Stimulated activated CD4-positive, alpha-beta T cell treated with anti-CD3 and anti-CD28 coated beads, Interleukin-2, amount 100 ng/mL, for 48 hours (primary cell): Measurements from ENCODE around the gene ZBTB25.

Source experiments
- DNase-seq, 2 donors: peaks; one replicate each; pipeline ENCODE4 v3.0.0-alpha.2; 2020

The ZBTB25 gene

GRCh38 chr14:64438181-64438841 lies 65.3 kb downstream of the ZBTB25 start:
- DNase-seq, result no peak

- no peak for DNase-seq
Measured at GRCh38 chr14:64434528-64434927, 69.1 kb downstream of the ZBTB25 start.

- DNase-seq, result no peak
Measured at GRCh38 chr14:64423987-64424386, 79.7 kb downstream of the ZBTB25 start.

GRCh38 chr14:64422756-64423155 lies 80.9 kb downstream of the ZBTB25 start:
- no peak for DNase-seq

GRCh38 chr14:64422005-64422404 lies 81.6 kb downstream of the ZBTB25 start:
- no peak for DNase-seq

GRCh38 chr14:64421166-64421565 lies 82.5 kb downstream of the ZBTB25 start:
- no peak for DNase-seq

GRCh38 chr14:64419003-64419402 lies 84.6 kb downstream of the ZBTB25 start:
- DNase-seq, result no peak

GRCh38 chr14:64417771-64418125 lies 85.9 kb downstream of the ZBTB25 start:
- DNase-seq, result no peak

GRCh38 chr14:64417055-64417770 lies 86.4 kb downstream of the ZBTB25 start:
- DNase-seq, result no peak

- DNase-seq, result no peak
Measured at GRCh38 chr14:64416348-64416932, 87.2 kb downstream of the ZBTB25 start.

- DNase-seq, result no peak
Measured at GRCh38 chr14:64412237-64412636, 91.4 kb downstream of the ZBTB25 start.

- DNase-seq, result no peak
Measured at GRCh38 chr14:64411001-64411400, 92.6 kb downstream of the ZBTB25 start.

GRCh38 chr14:64410084-64410774 lies 93.4 kb downstream of the ZBTB25 start:
- no peak for DNase-seq

GRCh38 chr14:64409126-64409920 lies 94.3 kb downstream of the ZBTB25 start:
- no peak for DNase-seq

GRCh38 chr14:64407329-64407728 lies 96.3 kb downstream of the ZBTB25 start:
- DNase-seq, result no peak

GRCh38 chr14:64405295-64405694 lies 98.3 kb downstream of the ZBTB25 start:
- DNase-seq, result no peak

GRCh38 chr14:64401949-64402348 lies 101.7 kb downstream of the ZBTB25 start:
- no peak for DNase-seq

GRCh38 chr14:64400829-64401459 lies 102.7 kb downstream of the ZBTB25 start:
- no peak for DNase-seq
